GM23338 (cell line): ENCODE measurements around the gene MYRF. TPM values are rescaled to one million over a fixed set of nuclear protein-coding genes. Genes with fewer than 3 reads are reported as not detected.
A peak's percentile ranks its signal among the peaks of the same experiment; 100 is the strongest.

Experiments
- ATAC-seq: fragments of 200-7000 bp; cut with Tn5 transposase; 3 replicates; pipeline ENCODE4 v1.9.1; 2020
- DNase-seq: peaks from one replicate; pipeline ENCODE4 v3.0.0-alpha.2; 2015; ENCODE audit warnings: low spot score
- H2AFZ ChIP-seq: fragments of 200-600 bp; sonication (generic); 2 replicates; pipeline ENCODE4 v1.8.0; 2016; ENCODE audit warnings: antibody characterized with exemption, mild to moderate bottlenecking, moderate library complexity
- H3F3A ChIP-seq: fragments of 200-600 bp; sonication (generic); replicated peaks from 2 replicates; pipeline ENCODE4 v1.8.0; 2017; ENCODE audit warnings: antibody characterized with exemption, mixed run types, low read depth
- H3K27ac ChIP-seq: fragments of 200-600 bp; sonication (generic); 2 replicates; pipeline ENCODE4 v1.6.1; 2016; ENCODE audit warnings: low read depth
- H3K27me3 ChIP-seq: fragments of 200-600 bp; sonication (generic); 2 replicates; pipeline ENCODE4 v1.8.0; 2016; ENCODE audit warnings: mild to moderate bottlenecking, mixed run types, moderate library complexity; ENCODE audit not compliant: insufficient read depth
- H3K36me3 ChIP-seq: fragments of 200-600 bp; sonication (generic); 2 replicates; pipeline ENCODE4 v1.8.0; 2016; ENCODE audit warnings: mild to moderate bottlenecking; ENCODE audit not compliant: insufficient read depth
- H3K4me1 ChIP-seq: fragments of 200-600 bp; sonication (generic); 2 replicates; pipeline ENCODE4 v1.8.0; 2016; ENCODE audit warnings: mild to moderate bottlenecking, moderate library complexity; ENCODE audit not compliant: insufficient read depth
- H3K4me2 ChIP-seq: fragments of 200-600 bp; sonication (generic); 2 replicates; pipeline ENCODE4 v1.7.1; 2017; ENCODE audit warnings: mixed run types
- H3K4me3 ChIP-seq: fragments of 200-600 bp; sonication (generic); 2 replicates; pipeline ENCODE4 v1.6.1; 2016; ENCODE audit warnings: mixed run types
- H3K79me2 ChIP-seq: fragments of 200-600 bp; sonication (generic); replicated peaks from 2 replicates; pipeline ENCODE4 v1.8.0; 2017; ENCODE audit warnings: mild to moderate bottlenecking; ENCODE audit not compliant: insufficient read depth
- H3K9me2 ChIP-seq: fragments of 200-600 bp; sonication (generic); 2 replicates; pipeline ENCODE4 v1.8.0; 2017; ENCODE audit not compliant: insufficient read depth
- H4K20me1 ChIP-seq: fragments of 200-600 bp; sonication (generic); replicated peaks from 2 replicates; pipeline ENCODE4 v1.8.0; 2017; ENCODE audit warnings: mild to moderate bottlenecking; ENCODE audit not compliant: insufficient read depth
- H3K27ac Mint-ChIP-seq: 2 replicates; pipeline ENCODE4 v1.8.0; 2020; ENCODE audit warnings: inconsistent platforms, mild to moderate bottlenecking, moderate library complexity, mixed read lengths
- H3K27me3 Mint-ChIP-seq: 3 replicates; pipeline ENCODE4 v1.8.0; 2022; ENCODE audit warnings: low read depth, mild to moderate bottlenecking, moderate library complexity, mixed read lengths, inconsistent platforms; ENCODE audit not compliant: insufficient read depth, poor library complexity
- H3K36me3 Mint-ChIP-seq: 3 replicates; pipeline ENCODE4 v1.8.0; 2021; ENCODE audit warnings: low read depth, mild to moderate bottlenecking, inconsistent platforms, moderate library complexity, mixed read lengths
- H3K4me1 Mint-ChIP-seq: 3 replicates; pipeline ENCODE4 v1.8.0; 2020; ENCODE audit warnings: mild to moderate bottlenecking, inconsistent platforms, mixed read lengths
- H3K4me3 Mint-ChIP-seq: 3 replicates; pipeline ENCODE4 v1.8.0; 2021; ENCODE audit warnings: moderate library complexity, mild to moderate bottlenecking, inconsistent platforms, mixed read lengths
- H3K9me3 Mint-ChIP-seq: 3 replicates; pipeline ENCODE4 v1.8.0; 2020; ENCODE audit warnings: moderate library complexity, mild to moderate bottlenecking, inconsistent platforms, mixed read lengths
- CREB1 ChIP-seq: fragments of 250-450 bp; sonication (Bioruptor Pico); IDR thresholded peaks from 2 replicates; pipeline ENCODE4 v1.5.0; 2020; ENCODE audit warnings: low read depth, mild to moderate bottlenecking, moderate library complexity
- CTCF ChIP-seq, 2 experiments: fragments of 200-600 bp in 1 of 2; sonication (generic) in 1 of 2; conservative IDR thresholded peaks; 2 replicates each; pipeline versions ENCODE4 v1.5.1 to v1.6.1; 2016 to 2017; ENCODE audit warnings: antibody characterized with exemption in 2 of 2, low read depth in 2 of 2, mild to moderate bottlenecking in 2 of 2, moderate library complexity in 1 of 2
- ETS1 ChIP-seq: IDR thresholded peaks from 2 replicates; pipeline ENCODE4 v1.6.1; 2016; ENCODE audit warnings: antibody characterized with exemption
- EZH2 ChIP-seq: fragments of 200-600 bp; sonication (generic); IDR thresholded peaks from one replicate; pipeline ENCODE4 v1.8.0; 2017; ENCODE audit warnings: antibody characterized with exemption, mild to moderate bottlenecking, low read depth; ENCODE audit not compliant: unreplicated experiment
- JUNB ChIP-seq: IDR thresholded peaks from one replicate; pipeline ENCODE4 v1.6.1; 2016; ENCODE audit warnings: antibody characterized with exemption; ENCODE audit not compliant: unreplicated experiment
- NANOG ChIP-seq: IDR thresholded peaks from 2 replicates; pipeline ENCODE4 v1.6.1; 2016; ENCODE audit warnings: antibody characterized with exemption, borderline replicate concordance
- POLR2AphosphoS5 ChIP-seq: IDR thresholded peaks from 2 replicates; pipeline ENCODE4 v1.6.1; 2016; ENCODE audit warnings: antibody characterized with exemption, low read depth
- ZNF114 ChIP-seq: fragments of 250-450 bp; sonication (Bioruptor Pico); IDR thresholded peaks from 2 replicates; pipeline ENCODE4 v1.5.0; 2020; ENCODE audit warnings: mild to moderate bottlenecking, moderate library complexity
- polyA plus RNA-seq: library from polyadenylated mRNA; unstranded; fragments of >200 nt; fragmentation: Nextera tagmentation; extraction: Ambion mirVana; gene quantifications from 2 replicates; pipeline ENCODE4 v1.2.1, GENCODE V29; 2016
- total RNA-seq: library from RNA; depleted of rRNA; stranded (reverse); fragments of >200 nt; shearing (Covaris generic); gene quantifications from 2 replicates; pipeline ENCODE4 v1.2.3, GENCODE V29; 2014

Gene MYRF
- total and polyA plus RNA-seq, 2 experiments from 2014 or later = 1.9 to 5.5 TPM

- H3K79me2 ChIP-seq = peaks cover 62% of the 10 kb centered on the region
- peak overlapping the region; percentile 77 for H3K4me2 ChIP-seq
- ATAC-seq = peak; percentile 44
- no peaks in the 10 kb centered on the region; the same call in 2 of the 3 replicates for H3K9me3 Mint-ChIP-seq
- peaks cover 20% of the 10 kb centered on the region for H3K36me3 ChIP-seq
- TF ChIP-seq ZNF114 (CRISPR knock-in tag) (no peak), CTCF (conservative IDR thresholded peaks at IDR 0.05; ENCODE audit: low read depth in 2 of 2) (0 out of 4 replicates have a peak, but pooled peaks of 1 of the 2 experiments have one; percentile 12), EZH2 (no peak), POLR2AphosphoS5 (peak; percentile 61), ETS1 (peak; percentile 35; the same call in 1 of the 2 replicates), JUNB (no peak), NANOG (no peak)
- H4K20me1 ChIP-seq = peaks cover 13% of the 10 kb centered on the region; the same call in 1 of the 2 replicates
- H3K27me3 Mint-ChIP-seq = peaks cover 20% of the 10 kb centered on the region
- peaks cover 43% of the 10 kb centered on the region for H3K36me3 Mint-ChIP-seq
- peak overlapping the region; percentile 99 for H3K27ac Mint-ChIP-seq
- H3K4me1 Mint-ChIP-seq = peaks cover 15% of the 10 kb centered on the region
- peak overlapping the region; percentile 96 for H3K4me3 Mint-ChIP-seq
- H3K4me3 ChIP-seq = peak overlapping the region; percentile 89
- H3K27ac ChIP-seq = peak overlapping the region; percentile 98
- no peaks in the 10 kb centered on the region for H3K27me3 ChIP-seq
- H3K9me2 ChIP-seq = peaks cover 5% of the 10 kb centered on the region; the same call in 1 of the 2 replicates
- peak; percentile 88 for DNase-seq
- H3K4me1 ChIP-seq = peaks cover 11% of the 10 kb centered on the region
- 0 out of 2 replicates have a peak overlapping the region, but pooled peaks have one; percentile 47 for H2AFZ ChIP-seq
- H3F3A ChIP-seq = peaks cover 12% of the 10 kb centered on the region
These were observed 63.6 kb downstream of the MYRF start for GRCh38 chr11:61815790-61816735.

GRCh38 chr11:61816736-61817455 lies 64.5 kb downstream of the MYRF start, which contains the start of gene FADS1:
Gene FADS1 (minus strand): TSS chr11:61817003. CDS start chr11:61816929, 74 bp downstream.
- H3K9me3 Mint-ChIP-seq = no peaks in the 10 kb centered on the region; the same call in 2 of the 3 replicates
- Histone ChIP-seq H3K4me1 (peaks cover 11% of the 10 kb centered on the region), H3F3A (peaks cover 15% of the 10 kb centered on the region), H4K20me1 (peaks cover 8% of the 10 kb centered on the region; the same call in 1 of the 2 replicates), H3K4me3 (peak within 1 kb of the TSS; percentile 89), H3K79me2 (peaks cover 68% of the 10 kb centered on the region), H3K36me3 (peaks cover 14% of the 10 kb centered on the region), H3K27me3 (no peaks in the 10 kb centered on the region), H2AFZ (0 out of 2 replicates have a peak within 1 kb of the TSS, but pooled peaks have one; percentile 47), H3K9me2 (peaks cover 5% of the 10 kb centered on the region; the same call in 1 of the 2 replicates), H3K27ac (peak within 1 kb of the TSS; percentile 98), H3K4me2 (peak within 1 kb of the TSS; percentile 77)
- ATAC-seq (peak; percentile 47), DNase-seq (peak; percentile 98)
- H3K4me3 Mint-ChIP-seq = peak within 1 kb of the TSS; percentile 96
- H3K36me3 Mint-ChIP-seq = peaks cover 35% of the 10 kb centered on the region
- H3K27ac Mint-ChIP-seq = peak within 1 kb of the TSS; percentile 99
- peaks cover 15% of the 10 kb centered on the region for H3K4me1 Mint-ChIP-seq
- H3K27me3 Mint-ChIP-seq = peaks cover 20% of the 10 kb centered on the region
- TF ChIP-seq EZH2 = no peak
- TF ChIP-seq CTCF (conservative IDR thresholded peaks at IDR 0.05; ENCODE audit: low read depth in 2 of 2) = peak; percentile 47 to 70
- peak; percentile 60 for TF ChIP-seq POLR2AphosphoS5
- peak; percentile 91 for TF ChIP-seq CREB1
